Activated CD8-positive, alpha-beta memory T cell treated with anti-CD3 and anti-CD28 coated beads, Interleukin-2, amount 10 ng/mL, durations not matched to agents 7 days and 5 days (primary cell): ENCODE results near the gene HIF1AN. TPM values are rescaled to one million over a fixed set of nuclear protein-coding genes. Genes with fewer than 3 reads are reported as not detected.

Experiments used
- ATAC-seq: fragments of 150-1000 bp; cut with Tn5 transposase; one replicate; pipeline ENCODE4 v1.10.0; 2021; ENCODE audit warnings: moderate library complexity
- CTCF ChIA-PET: fragments of 350-600 bp; sonication (Branson Sonifier 250); formaldehyde crosslinking; loops from one replicate; lab custom pipeline; 2021; ENCODE audit warnings: antibody characterized with exemption; lab: Charles Lee
- DNase-seq: peaks from one replicate; pipeline ENCODE4 v3.0.0-alpha.2; 2020
- H3K27ac Mint-ChIP-seq: one replicate; pipeline ENCODE4 v1.8.0; 2021; ENCODE audit warnings: mild to moderate bottlenecking, mixed read lengths
- H3K27me3 Mint-ChIP-seq: one replicate; pipeline ENCODE4 v1.8.0; 2021; ENCODE audit warnings: mixed read lengths
- H3K36me3 Mint-ChIP-seq: one replicate; pipeline ENCODE4 v1.8.0; 2021; ENCODE audit warnings: mild to moderate bottlenecking, mixed read lengths
- H3K4me1 Mint-ChIP-seq: one replicate; pipeline ENCODE4 v1.8.0; 2021; ENCODE audit warnings: mixed read lengths
- H3K4me3 Mint-ChIP-seq: one replicate; pipeline ENCODE4 v1.8.0; 2021; ENCODE audit warnings: mild to moderate bottlenecking, moderate library complexity, mixed read lengths
- H3K9me3 Mint-ChIP-seq: one replicate; pipeline ENCODE4 v1.8.0; 2022; ENCODE audit warnings: low read depth, mixed read lengths
- total RNA-seq, 2 experiments: library from RNA; stranded (reverse); gene quantifications; one replicate each; pipeline ENCODE4 v1.2.3, GENCODE V29; 2021

Gene HIF1AN
- total RNA-seq, 2 experiments from 2014 or later = 49.2 to 53.6 TPM

DNA sequence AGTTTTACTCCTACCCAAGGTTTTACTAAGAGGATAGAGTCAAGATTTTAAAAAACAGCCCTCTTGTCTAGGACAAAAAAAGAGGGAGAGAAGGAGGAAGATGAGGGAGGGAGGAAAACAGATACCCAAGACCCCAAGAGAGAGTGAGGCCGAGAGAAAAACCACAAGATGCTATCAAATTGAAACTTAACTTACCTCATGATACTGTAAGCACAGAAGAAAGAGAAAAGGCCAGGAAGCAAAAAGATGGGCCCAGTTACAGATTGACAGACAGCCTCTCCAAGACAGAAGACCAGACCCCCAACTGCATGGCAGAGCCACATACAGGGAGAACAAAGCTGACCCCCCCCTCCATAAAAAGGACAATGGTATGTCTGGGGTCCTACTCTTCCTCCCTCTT is 27.5 kb upstream of the HIF1AN start:
- ATAC-seq = no peak
- CTCF ChIA-PET = interaction anchor here (0.7 to 20.2 kb wide), 21 partner anchors 10 to 174 kb away, joined by 3 to 363 read pairs (median 5); partner anchors contain the start of genes HIF1AN and SCD
- no peak for DNase-seq
- H3K4me3 Mint-ChIP-seq = peak overlapping the region; percentile 74
- H3K36me3 Mint-ChIP-seq = peaks cover 49% of the 10 kb centered on the region
- H3K27ac Mint-ChIP-seq = peak overlapping the region; percentile 97
- H3K27me3 Mint-ChIP-seq = no peaks in the 10 kb centered on the region
- H3K4me1 Mint-ChIP-seq = peaks cover 92% of the 10 kb centered on the region
- H3K9me3 Mint-ChIP-seq = no peaks in the 10 kb centered on the region

DNA sequence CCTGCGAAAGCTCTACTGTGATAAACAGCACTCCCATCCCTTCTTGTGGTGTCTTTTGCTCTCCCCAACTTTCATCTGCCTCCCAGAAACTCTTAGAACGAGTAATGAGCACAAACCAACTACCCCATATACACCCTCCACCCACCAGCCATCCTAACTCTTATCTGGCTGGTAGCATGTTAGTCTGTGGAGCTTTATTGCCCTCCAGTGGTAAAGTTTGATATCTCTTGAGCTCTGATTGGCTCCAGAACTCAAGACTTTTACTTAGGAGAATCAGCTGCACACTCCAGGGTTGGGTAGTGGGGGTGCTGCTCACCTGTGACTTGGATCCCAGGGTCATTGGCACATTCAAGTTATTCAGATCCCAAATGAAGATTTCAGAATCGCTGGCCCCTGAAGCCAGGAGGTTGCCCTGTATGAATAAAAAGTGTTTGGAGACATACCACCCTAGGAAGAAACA is 27.0 kb upstream of the HIF1AN start:
- peak overlapping the region; percentile 74 for H3K4me3 Mint-ChIP-seq
- peak; percentile 65 for ATAC-seq
- peak overlapping the region; percentile 97 for H3K27ac Mint-ChIP-seq
- CTCF ChIA-PET = interaction anchor here (0.7 to 20.2 kb wide), 24 partner anchors 10 to 403 kb away, joined by 3 to 363 read pairs (median 5); partner anchors contain the start of genes HIF1AN and SCD
- DNase-seq = peak; percentile 74
- H3K36me3 Mint-ChIP-seq = peaks cover 48% of the 10 kb centered on the region
- no peaks in the 10 kb centered on the region for H3K27me3 Mint-ChIP-seq
- no peaks in the 10 kb centered on the region for H3K9me3 Mint-ChIP-seq
- peaks cover 90% of the 10 kb centered on the region for H3K4me1 Mint-ChIP-seq

DNA sequence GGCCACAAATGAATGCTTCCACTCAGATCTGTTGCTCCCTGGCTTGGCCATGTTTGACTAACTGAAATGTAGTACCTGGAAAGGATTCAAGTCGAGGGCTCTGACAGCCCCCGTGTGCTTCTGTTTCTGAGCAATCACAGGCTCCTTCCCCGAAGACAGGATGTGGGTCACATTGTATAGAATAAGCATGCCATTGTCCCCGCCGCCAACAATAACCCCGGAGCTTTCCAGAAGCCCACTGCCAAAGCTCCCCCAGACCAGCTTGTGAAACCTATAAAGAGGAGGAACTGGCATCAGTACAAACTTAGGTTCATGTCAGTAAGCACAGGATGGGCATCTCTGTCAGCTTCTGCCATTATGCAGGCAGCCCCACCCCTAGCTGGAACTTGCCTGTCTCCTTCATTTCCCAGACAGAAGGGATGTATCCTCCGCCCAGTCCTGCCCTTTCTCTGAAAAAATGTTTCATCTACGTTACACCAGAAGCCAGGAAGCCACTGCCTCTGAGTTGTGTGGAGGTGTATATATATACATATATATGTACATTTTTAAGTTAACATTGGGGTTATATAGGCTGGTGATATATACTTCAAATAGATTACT is 26.4 kb upstream of the HIF1AN start:
- H3K36me3 Mint-ChIP-seq = peaks cover 47% of the 10 kb centered on the region
- peaks cover 87% of the 10 kb centered on the region for H3K4me1 Mint-ChIP-seq
- CTCF ChIA-PET = interaction anchor here (0.9 to 20.2 kb wide), 23 partner anchors 9 to 403 kb away, joined by 3 to 363 read pairs (median 5); partner anchors contain the start of genes HIF1AN and SCD
- no peaks in the 10 kb centered on the region for H3K9me3 Mint-ChIP-seq
- DNase-seq = peak; percentile 91
- H3K4me3 Mint-ChIP-seq = peak overlapping the region; percentile 74
- ATAC-seq = peak; percentile 57
- no peaks in the 10 kb centered on the region for H3K27me3 Mint-ChIP-seq
- H3K27ac Mint-ChIP-seq = peak overlapping the region; percentile 97

DNA sequence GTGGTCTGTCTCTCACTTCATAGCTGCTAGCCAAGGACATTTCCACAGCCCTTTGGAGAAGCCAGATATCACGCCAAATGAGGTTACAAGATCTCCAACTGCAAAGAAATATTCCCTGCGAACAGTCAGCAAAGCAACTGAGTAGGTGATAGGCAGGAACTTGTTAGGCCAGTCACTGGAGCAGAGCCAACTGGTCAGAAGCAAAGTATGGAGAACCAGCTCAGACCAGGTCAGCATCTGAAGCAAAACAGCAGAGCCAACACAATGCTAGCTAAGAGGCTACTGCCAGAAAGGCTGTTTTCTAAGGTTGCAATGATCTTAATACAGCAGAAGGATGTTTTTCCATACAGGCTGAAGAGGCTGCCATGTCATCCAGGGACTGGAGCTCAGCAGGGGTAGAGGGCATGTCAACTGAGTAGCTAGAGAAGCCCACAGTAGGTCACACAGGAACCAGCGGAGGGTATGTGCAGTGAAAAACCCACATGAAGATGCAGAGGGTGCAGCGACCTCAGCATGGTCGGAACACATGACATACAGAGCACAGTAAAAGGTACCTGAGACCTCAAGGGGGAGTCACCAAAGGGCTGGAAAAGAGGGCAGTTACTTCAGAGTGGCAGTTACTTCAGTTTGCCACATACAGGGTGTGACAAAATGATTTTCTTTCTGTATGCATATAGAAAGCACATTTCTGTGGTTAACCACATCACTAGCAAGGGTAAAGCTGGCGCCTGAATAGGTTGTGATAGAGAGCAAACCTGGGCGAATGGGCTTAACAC is 25.0 kb upstream of the HIF1AN start:
- peaks cover 74% of the 10 kb centered on the region for H3K4me1 Mint-ChIP-seq
- peak overlapping the region; percentile 45 for H3K4me3 Mint-ChIP-seq
- H3K27ac Mint-ChIP-seq = peak overlapping the region; percentile 97
- DNase-seq (peak; percentile 94), ATAC-seq (peak; percentile 74)
- no peaks in the 10 kb centered on the region for H3K9me3 Mint-ChIP-seq
- peaks cover 41% of the 10 kb centered on the region for H3K36me3 Mint-ChIP-seq
- CTCF ChIA-PET = interaction anchor here (0.8 to 20.2 kb wide), 15 partner anchors 8 to 326 kb away, joined by 3 to 363 read pairs (median 6); partner anchors contain the start of genes HIF1AN and SCD
- H3K27me3 Mint-ChIP-seq = no peaks in the 10 kb centered on the region

DNA sequence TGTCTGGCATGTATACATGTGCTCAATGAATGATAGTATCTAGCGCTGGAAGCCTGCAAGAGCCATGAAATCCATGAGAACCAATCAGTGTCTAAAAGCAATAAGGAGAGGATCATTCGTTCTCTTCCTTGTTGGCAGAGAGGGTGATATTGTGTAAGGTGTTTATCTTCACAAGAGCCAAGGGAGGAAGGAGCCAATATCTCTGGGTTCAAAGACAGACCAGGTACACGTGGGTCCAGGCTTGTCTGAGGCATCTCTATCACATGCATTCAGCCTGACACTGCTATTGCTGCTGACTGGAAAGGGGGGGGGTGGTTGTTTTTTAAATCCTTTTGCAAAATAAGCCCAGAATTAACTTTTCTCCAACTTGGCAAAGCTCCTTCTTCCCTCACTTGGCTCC is 20.1 kb upstream of the HIF1AN start:
- Mint-ChIP-seq H3K27ac (peak overlapping the region; percentile 52), H3K4me1 (peaks cover 56% of the 10 kb centered on the region), H3K36me3 (peaks cover 45% of the 10 kb centered on the region), H3K4me3 (no peak overlapping the region), H3K27me3 (no peaks in the 10 kb centered on the region), H3K9me3 (no peaks in the 10 kb centered on the region)
- ATAC-seq (no peak), DNase-seq (no peak)
- CTCF ChIA-PET = interaction anchor here (1.0 to 20.2 kb wide), 6 partner anchors 9 to 171 kb away, joined by 3 to 363 read pairs (median 74); partner anchors contain the start of gene SCD

DNA sequence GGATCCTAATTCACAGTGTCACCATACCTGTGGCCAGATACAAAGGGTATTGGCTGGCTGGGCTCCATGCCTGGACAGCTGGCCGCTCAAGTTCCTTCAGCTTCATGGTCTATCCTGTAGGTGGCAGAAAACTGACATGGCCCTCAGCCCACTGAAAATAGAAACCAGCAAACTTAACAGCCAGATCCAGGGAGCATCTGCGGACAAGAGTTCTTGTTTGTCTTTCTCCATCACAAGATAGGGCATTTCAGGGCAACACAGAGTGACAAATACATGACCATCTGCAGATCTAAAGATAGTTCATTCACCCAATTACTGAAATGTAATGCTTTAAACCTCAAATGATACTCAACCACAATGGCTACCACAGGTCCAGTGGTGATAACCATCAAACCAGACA is 18.9 kb upstream of the HIF1AN start:
- no peak for DNase-seq
- Mint-ChIP-seq H3K9me3 (no peaks in the 10 kb centered on the region), H3K4me1 (peaks cover 44% of the 10 kb centered on the region), H3K27ac (peak overlapping the region; percentile 34), H3K4me3 (no peak overlapping the region), H3K27me3 (no peaks in the 10 kb centered on the region), H3K36me3 (peaks cover 42% of the 10 kb centered on the region)
- CTCF ChIA-PET = interaction anchor here (0.6 to 20.2 kb wide), 10 partner anchors 8 to 173 kb away, joined by 3 to 363 read pairs (median 20); partner anchors contain the start of genes HIF1AN and SCD
- no peak for ATAC-seq

DNA sequence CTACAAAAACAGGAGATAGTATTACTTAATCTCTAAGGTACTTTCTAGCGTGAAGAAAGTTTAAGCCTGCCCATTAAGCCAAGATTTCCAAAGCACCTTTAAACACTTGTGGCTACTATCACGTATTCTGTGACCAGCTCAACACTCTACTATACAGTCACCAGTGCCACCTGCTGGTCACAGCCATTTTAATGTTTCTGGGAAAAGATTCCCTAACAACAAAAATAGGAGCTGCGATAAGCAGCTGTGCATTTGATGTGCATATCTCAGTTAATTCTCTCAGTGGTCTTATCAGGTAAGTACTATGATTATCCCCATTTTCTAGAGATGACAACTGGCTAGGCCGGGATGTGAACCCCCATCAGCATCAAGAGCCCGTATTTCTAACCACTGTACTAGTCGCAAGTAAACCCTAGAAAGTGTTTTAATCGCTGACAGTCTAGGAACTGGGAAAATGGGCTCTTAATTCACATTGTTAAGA is 16.9 kb upstream of the HIF1AN start:
- DNase-seq (peak; percentile 75), ATAC-seq (peak; percentile 84)
- Mint-ChIP-seq H3K27me3 (no peaks in the 10 kb centered on the region), H3K4me3 (no peak overlapping the region), H3K36me3 (peaks cover 38% of the 10 kb centered on the region), H3K9me3 (no peaks in the 10 kb centered on the region), H3K4me1 (peaks cover 33% of the 10 kb centered on the region), H3K27ac (peak overlapping the region; percentile 45)
- CTCF ChIA-PET = interaction anchor here (0.6 to 20.2 kb wide), 39 partner anchors 9 to 468 kb away, joined by 3 to 363 read pairs (median 6); partner anchors contain the start of genes HIF1AN, MRPL43, SCD and TWNK

DNA sequence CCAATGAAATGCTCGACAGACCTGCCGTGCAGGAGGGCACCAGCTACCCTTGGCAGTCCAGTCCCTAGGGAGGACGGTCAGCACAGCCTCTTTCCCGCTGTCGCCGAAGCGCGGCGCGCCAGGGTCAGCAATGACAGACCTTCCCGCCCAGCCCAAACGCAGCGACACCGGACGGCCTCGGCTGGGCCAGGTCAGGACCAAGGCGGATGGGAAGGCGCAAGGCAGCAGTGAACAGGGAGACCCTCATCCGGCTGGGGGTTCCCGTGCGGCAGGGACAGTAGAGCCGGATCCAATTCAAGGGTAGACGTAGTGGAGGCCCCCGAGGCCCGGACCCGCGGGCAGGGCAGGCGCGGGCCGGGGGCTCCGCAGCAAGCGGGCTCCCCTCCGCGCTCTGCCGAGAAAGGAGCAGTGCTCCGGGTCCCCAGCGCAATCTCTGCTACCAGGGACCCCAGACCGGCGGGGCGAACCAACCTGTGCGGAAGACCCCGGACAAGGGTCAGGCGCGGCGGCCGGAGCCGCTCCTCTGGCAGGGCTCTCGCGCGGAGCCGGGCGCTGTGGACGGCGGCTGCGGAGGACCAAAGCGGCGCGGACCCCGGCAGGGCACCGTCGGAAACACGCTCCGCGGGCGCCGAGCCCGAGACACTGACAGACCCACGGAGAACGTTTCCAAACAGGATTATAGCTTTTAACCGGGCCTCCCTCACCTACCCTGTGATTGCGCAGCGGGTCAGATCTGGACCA is 16.3 kb upstream of the HIF1AN start, which contains the start of gene SEC31B:
TSS of gene SEC31B (minus strand) at position 551 of the 741 bp plus-strand sequence. CDS start 2,909 bp downstream, outside the sequence.
- H3K9me3 Mint-ChIP-seq = no peaks in the 10 kb centered on the region
- ATAC-seq = peak; percentile 18
- H3K4me3 Mint-ChIP-seq = no peak within 1 kb of the TSS
- no peak for DNase-seq
- peak within 1 kb of the TSS; percentile 45 for H3K27ac Mint-ChIP-seq
- H3K27me3 Mint-ChIP-seq = no peaks in the 10 kb centered on the region
- CTCF ChIA-PET = interaction anchor here (0.6 to 20.2 kb wide), 39 partner anchors 7 to 468 kb away, joined by 3 to 363 read pairs (median 7); partner anchors contain the start of genes HIF1AN, MRPL43, SCD and TWNK
- H3K36me3 Mint-ChIP-seq = peaks cover 33% of the 10 kb centered on the region
- H3K4me1 Mint-ChIP-seq = peaks cover 34% of the 10 kb centered on the region

DNA sequence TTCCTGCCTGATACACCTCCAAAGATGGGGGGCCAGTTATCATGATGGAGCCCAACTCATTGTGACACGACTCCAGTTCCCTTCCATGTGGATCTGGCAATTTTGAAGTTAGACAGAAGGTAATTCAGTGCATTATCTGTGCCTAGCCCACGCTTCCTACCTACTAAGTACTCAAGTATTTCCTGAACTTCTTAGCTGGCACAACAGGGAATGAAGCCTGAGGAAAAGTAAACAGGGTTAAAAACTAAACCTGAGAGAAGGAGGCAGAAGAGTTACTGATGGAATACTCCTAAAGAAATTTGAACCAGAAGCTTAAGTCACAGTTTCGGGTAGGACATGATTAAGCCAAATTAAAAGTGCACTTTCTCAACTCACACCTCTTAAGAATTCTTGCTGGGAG is 14.9 kb upstream of the HIF1AN start:
- no peak overlapping the region for H3K27ac Mint-ChIP-seq
- peaks cover 34% of the 10 kb centered on the region for H3K4me1 Mint-ChIP-seq
- H3K4me3 Mint-ChIP-seq = no peak overlapping the region
- peaks cover 35% of the 10 kb centered on the region for H3K36me3 Mint-ChIP-seq
- no peak for DNase-seq
- no peaks in the 10 kb centered on the region for H3K9me3 Mint-ChIP-seq
- H3K27me3 Mint-ChIP-seq = no peaks in the 10 kb centered on the region
- no peak for ATAC-seq
- CTCF ChIA-PET = interaction anchor here (1.1 to 20.2 kb wide), 10 partner anchors 8 to 176 kb away, joined by 3 to 363 read pairs (median 12); partner anchors contain the start of genes HIF1AN and SCD

DNA sequence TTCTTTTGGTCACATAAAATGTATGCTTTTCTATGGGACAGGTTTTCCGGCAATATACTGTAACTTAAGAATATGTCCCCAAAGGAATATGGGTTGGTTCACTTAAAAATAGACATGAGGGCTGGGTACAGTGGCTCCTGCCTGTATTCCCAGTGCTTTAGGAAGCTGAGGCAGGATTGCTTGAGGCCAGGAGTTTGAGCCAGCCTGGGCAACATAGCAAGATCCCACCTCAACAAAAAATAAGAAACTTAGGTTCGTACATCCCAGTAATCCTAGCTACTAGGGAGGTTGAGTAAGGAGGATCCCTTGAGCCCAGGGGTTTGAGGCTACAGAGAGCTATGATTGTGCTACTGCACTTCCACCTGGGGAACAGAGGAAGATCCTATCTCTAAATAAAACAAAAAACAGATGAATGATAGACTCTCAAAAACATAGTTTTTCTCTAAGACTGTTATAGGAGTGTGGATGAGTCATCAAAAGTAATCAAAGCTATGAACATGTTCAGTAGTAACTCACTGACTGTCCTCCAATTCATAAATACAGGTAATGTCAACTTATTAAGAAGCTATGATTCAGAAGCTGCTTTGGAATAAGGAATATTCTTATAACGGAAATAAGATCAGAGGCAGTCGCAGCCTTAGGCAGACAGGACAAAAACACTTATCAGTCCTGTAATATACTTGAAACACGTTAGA is 13.5 kb upstream of the HIF1AN start:
- no peaks in the 10 kb centered on the region for H3K27me3 Mint-ChIP-seq
- DNase-seq (no peak), ATAC-seq (no peak)
- H3K9me3 Mint-ChIP-seq = no peaks in the 10 kb centered on the region
- CTCF ChIA-PET = interaction anchor here (1.3 to 20.2 kb wide), 6 partner anchors 10 to 91 kb away, joined by 5 to 272 read pairs (median 11); partner anchors contain the start of gene HIF1AN
- peaks cover 33% of the 10 kb centered on the region for H3K4me1 Mint-ChIP-seq
- no peak overlapping the region for H3K4me3 Mint-ChIP-seq
- peaks cover 35% of the 10 kb centered on the region for H3K36me3 Mint-ChIP-seq
- H3K27ac Mint-ChIP-seq = no peak overlapping the region

DNA sequence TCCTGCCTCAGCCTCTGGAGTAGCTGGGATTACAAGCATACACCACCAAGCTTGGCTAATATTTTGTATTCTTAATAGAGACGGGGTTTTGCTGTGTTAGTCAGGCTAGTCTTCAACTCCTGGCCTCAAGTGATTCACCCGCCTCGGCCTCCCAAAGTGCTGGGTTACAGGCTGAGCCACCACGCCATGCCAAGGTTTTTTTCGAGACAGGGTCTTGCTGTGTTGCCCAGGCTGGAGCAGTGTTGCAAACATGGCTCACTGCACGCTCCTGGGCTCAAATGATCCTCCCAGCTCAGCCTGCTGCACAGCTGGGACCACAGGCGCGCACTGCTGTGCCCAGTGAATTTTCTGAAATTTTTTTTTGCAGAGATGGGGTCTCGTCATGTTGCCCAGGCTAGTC is 12.8 kb upstream of the HIF1AN start:
- DNase-seq = no peak
- CTCF ChIA-PET = interaction anchor here (1.3 to 20.2 kb wide), 6 partner anchors 11 to 91 kb away, joined by 5 to 272 read pairs (median 11); partner anchors contain the start of gene HIF1AN
- no peak overlapping the region for H3K4me3 Mint-ChIP-seq
- peaks cover 34% of the 10 kb centered on the region for H3K36me3 Mint-ChIP-seq
- H3K27ac Mint-ChIP-seq = no peak overlapping the region
- no peak for ATAC-seq
- H3K9me3 Mint-ChIP-seq = no peaks in the 10 kb centered on the region
- H3K4me1 Mint-ChIP-seq = peaks cover 33% of the 10 kb centered on the region
- H3K27me3 Mint-ChIP-seq = no peaks in the 10 kb centered on the region
